HG02885 (cell line): ENCODE results near the gene PRR35.

Experiments used
- ATAC-seq: cut with Tn5 transposase; IDR thresholded peaks from one replicate; pipeline ENCODE4 v1.9.1; 2021; ENCODE audit warnings: mild to moderate bottlenecking; ENCODE audit not compliant: unreplicated experiment, poor library complexity

PRR35 gene

GRCh38 chr16:561957-562938 is 2.1 kb downstream of the PRR35 start:
- ATAC-seq: no peak

GRCh38 chr16:563072-563644 is 3.0 kb downstream of the PRR35 start:
- ATAC-seq: no peak

- no peak for ATAC-seq
Observed at GRCh38 chr16:564690-565418, 4.7 kb downstream of the PRR35 start.

GRCh38 chr16:565419-566330 is 5.5 kb downstream of the PRR35 start:
- no peak for ATAC-seq

- peak; percentile 47 for ATAC-seq
Observed at GRCh38 chr16:566475-567372, 6.5 kb downstream of the PRR35 start, which contains the start of gene NHLRC4. Gene NHLRC4, plus strand, starts transcription at chr16:567005. Its CDS starts 1,043 bp downstream, at chr16:568048.

GRCh38 chr16:567373-568256 is 7.4 kb downstream of the PRR35 start:
- ATAC-seq: no peak

GRCh38 chr16:568401-569258 is 8.4 kb downstream of the PRR35 start:
- no peak for ATAC-seq

- ATAC-seq: peak; percentile 63
Observed at GRCh38 chr16:569445-570254, 9.5 kb downstream of the PRR35 start, which contains the start of gene PIGQ. Gene PIGQ, plus strand, starts transcription at chr16:569968. Its CDS starts 4,107 bp downstream, at chr16:574075.

- no peak for ATAC-seq
Observed at GRCh38 chr16:572865-573650, 12.9 kb downstream of the PRR35 start.

- ATAC-seq: no peak
Observed at GRCh38 chr16:574021-574760, 14.0 kb downstream of the PRR35 start.

GRCh38 chr16:575354-576196 is 15.4 kb downstream of the PRR35 start:
- no peak for ATAC-seq

GRCh38 chr16:576197-576822 is 16.1 kb downstream of the PRR35 start:
- ATAC-seq: no peak

- ATAC-seq: no peak
Observed at GRCh38 chr16:576823-577201, 16.6 kb downstream of the PRR35 start.
